ENCODE measurements around the gene SMIM27. TPM values are rescaled to one million over a fixed set of nuclear protein-coding genes. Genes with fewer than 3 reads are reported as not detected.
A peak's percentile ranks its signal among the peaks of the same experiment; 100 is the strongest.

SMIM27 gene
- total and polyA plus RNA-seq, 4 donors, result 5.3 to 13.5 (median 9.9) TPM

DNA sequence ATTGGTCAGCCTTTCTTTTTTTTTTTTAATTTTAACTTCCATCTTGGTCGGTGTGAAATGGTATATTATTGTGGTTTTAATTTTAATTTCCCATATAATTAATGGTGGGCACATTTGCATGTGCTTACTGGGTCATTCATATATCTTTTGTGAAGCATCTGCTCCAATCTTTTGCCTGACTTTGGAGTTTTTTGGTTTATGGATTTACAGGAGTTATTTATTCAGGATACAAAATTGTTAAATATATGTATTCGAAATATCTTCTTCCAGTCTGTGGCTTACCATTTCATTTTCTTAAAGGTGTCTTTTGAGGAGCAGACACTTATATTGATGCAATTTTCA is 25.4 kb upstream of the SMIM27 start:
- TF ChIP-seq, protein P1, sequence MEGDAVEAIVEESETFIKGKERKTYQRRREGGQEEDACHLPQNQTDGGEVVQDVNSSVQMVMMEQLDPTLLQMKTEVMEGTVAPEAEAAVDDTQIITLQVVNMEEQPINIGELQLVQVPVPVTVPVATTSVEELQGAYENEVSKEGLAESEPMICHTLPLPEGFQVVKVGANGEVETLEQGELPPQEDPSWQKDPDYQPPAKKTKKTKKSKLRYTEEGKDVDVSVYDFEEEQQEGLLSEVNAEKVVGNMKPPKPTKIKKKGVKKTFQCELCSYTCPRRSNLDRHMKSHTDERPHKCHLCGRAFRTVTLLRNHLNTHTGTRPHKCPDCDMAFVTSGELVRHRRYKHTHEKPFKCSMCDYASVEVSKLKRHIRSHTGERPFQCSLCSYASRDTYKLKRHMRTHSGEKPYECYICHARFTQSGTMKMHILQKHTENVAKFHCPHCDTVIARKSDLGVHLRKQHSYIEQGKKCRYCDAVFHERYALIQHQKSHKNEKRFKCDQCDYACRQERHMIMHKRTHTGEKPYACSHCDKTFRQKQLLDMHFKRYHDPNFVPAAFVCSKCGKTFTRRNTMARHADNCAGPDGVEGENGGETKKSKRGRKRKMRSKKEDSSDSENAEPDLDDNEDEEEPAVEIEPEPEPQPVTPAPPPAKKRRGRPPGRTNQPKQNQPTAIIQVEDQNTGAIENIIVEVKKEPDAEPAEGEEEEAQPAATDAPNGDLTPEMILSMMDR (IDR thresholded peaks at IDR 0.05; ENCODE audit: control extremely low read depth, extremely low read depth), result no peak
- no peaks in the 10 kb centered on the region for H3K9me3 ChIP-seq (ENCODE audit: control insufficient read depth in 4 of 4, insufficient read depth in 3 of 4, low read length in 3 of 4)
- H3K36me3 ChIP-seq (ENCODE audit: control insufficient read depth in 4 of 4, insufficient read depth in 4 of 4, low read length in 4 of 4), result peaks cover 0 to 1% (median 0%) of the 10 kb centered on the region in 4 donors
- H3K4me1 ChIP-seq (ENCODE audit: control insufficient read depth in 5 of 5, insufficient read depth in 5 of 5, low read length in 5 of 5), result peaks cover 0 to 19% (median 4%) of the 10 kb centered on the region in 5 donors
- no peak for DNase-seq
- H3K27ac ChIP-seq (ENCODE audit: low read depth in 1 of 2, low read length in 1 of 2), result peak overlapping the region; percentile 9 to 92
- no peaks in the 10 kb centered on the region for H3K27me3 ChIP-seq (ENCODE audit: control insufficient read depth in 3 of 3, insufficient read depth in 3 of 3, low read length in 2 of 3)
- peak overlapping the region; percentile 69 for H3K4me3 ChIP-seq
- 12 to 18% methylated on average over 2 of the region's 2 CpGs for WGBS, 2 donors
- H3K9ac ChIP-seq (ENCODE audit: insufficient read depth in 1 of 2, low read length in 2 of 2), result peak overlapping the region; percentile 38 to 96
- ATAC-seq (ENCODE audit: insufficient read depth, low FRiP score), result no peak

DNA sequence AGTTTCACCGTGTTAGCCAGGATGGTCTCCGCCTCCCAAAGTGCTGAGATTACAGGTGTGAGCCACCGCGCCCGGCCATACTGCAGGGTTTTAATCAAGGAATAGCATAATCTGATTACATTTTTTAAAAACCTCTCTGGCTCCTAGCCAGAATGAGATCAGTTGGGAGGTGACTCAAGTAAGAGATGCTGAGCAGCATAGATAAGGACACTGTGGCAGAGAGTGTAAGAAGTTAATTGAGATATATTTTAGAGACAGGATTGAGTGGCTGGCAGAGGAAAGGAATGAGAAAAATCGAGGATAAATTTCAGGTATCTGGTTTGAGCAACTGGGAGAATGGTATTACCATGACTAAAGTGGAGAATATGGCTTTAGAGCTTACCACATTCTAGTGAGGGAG is 18.8 kb upstream of the SMIM27 start:
- Histone ChIP-seq H3K27me3 (ENCODE audit: control insufficient read depth in 3 of 3, insufficient read depth in 3 of 3, low read length in 2 of 3) (no peaks in the 10 kb centered on the region), H3K9ac (ENCODE audit: insufficient read depth in 1 of 2, low read length in 2 of 2) (no peak overlapping the region), H3K4me1 (ENCODE audit: control insufficient read depth in 5 of 5, insufficient read depth in 5 of 5, low read length in 5 of 5) (peaks cover 0 to 2% (median 0%) of the 10 kb centered on the region in 5 donors), H3K27ac (ENCODE audit: low read depth in 1 of 2, low read length in 1 of 2) (no peak overlapping the region), H3K36me3 (ENCODE audit: control insufficient read depth in 4 of 4, insufficient read depth in 4 of 4, low read length in 4 of 4) (no peaks in the 10 kb centered on the region), H3K4me3 (no peak overlapping the region), H3K9me3 (ENCODE audit: control insufficient read depth in 4 of 4, insufficient read depth in 3 of 4, low read length in 3 of 4) (no peaks in the 10 kb centered on the region)
- DNase-seq (no peak), ATAC-seq (ENCODE audit: insufficient read depth, low FRiP score) (no peak)
- TF ChIP-seq, protein P1 (IDR thresholded peaks at IDR 0.05; ENCODE audit: control extremely low read depth, extremely low read depth), result no peak
- 98% methylated on average over 6 of the region's 6 CpGs for WGBS, 2 donors

DNA sequence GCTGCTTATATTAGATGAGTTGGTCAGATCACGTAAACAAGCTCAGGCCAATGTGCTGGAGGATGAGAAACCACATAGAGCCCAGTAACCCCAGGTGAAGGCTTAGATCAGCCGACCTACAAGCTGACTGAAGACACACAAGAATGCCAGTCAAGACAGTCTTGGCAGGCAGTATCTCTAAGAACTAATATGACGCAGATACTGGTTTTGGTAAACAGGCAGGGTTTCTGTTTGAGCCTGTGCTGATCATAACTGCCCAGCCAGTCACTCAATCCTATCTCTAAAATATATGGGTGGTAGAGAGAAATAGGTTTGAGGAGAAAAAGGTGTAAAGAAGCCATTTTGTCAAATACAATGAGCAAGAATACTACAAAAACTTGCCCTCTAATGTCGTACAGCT is 18.3 kb upstream of the SMIM27 start:
- Histone ChIP-seq H3K9me3 (ENCODE audit: control insufficient read depth in 4 of 4, insufficient read depth in 3 of 4, low read length in 3 of 4) (no peaks in the 10 kb centered on the region), H3K36me3 (ENCODE audit: control insufficient read depth in 4 of 4, insufficient read depth in 4 of 4, low read length in 4 of 4) (no peaks in the 10 kb centered on the region), H3K27me3 (ENCODE audit: control insufficient read depth in 3 of 3, insufficient read depth in 3 of 3, low read length in 2 of 3) (no peaks in the 10 kb centered on the region), H3K4me3 (no peak overlapping the region), H3K9ac (ENCODE audit: insufficient read depth in 1 of 2, low read length in 2 of 2) (no peak overlapping the region), H3K27ac (ENCODE audit: low read depth in 1 of 2, low read length in 1 of 2) (no peak overlapping the region), H3K4me1 (ENCODE audit: control insufficient read depth in 5 of 5, insufficient read depth in 5 of 5, low read length in 5 of 5) (peaks cover 0 to 6% (median 0%) of the 10 kb centered on the region in 5 donors)
- ATAC-seq (ENCODE audit: insufficient read depth, low FRiP score) (no peak), DNase-seq (no peak)
- TF ChIP-seq, protein P1 (IDR thresholded peaks at IDR 0.05; ENCODE audit: control extremely low read depth, extremely low read depth), result no peak
- WGBS, 2 donors, result 98 to 99% methylated on average over 4 of the region's 4 CpGs

DNA sequence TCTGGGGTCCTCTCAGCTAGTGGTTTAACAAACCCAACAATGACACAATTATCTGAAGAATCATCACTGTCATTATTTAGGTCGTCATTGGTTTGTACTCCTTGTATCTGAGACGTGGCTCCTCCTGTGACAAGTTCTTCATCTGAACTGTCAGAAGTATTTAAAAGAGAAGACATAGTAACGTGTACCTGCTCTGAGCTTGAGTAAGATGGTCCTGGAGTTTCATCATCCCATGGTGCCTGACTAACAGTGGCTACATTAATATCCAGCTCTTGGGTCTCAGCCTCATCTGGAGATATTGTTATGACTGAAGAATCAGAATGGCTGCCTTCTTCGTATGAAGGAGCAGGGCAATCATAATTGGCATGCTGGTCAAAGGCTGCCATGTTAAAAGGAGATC is 9.1 kb upstream of the SMIM27 start:
- ATAC-seq (ENCODE audit: insufficient read depth, low FRiP score) (no peak), DNase-seq (no peak)
- no peaks in the 10 kb centered on the region for H3K9me3 ChIP-seq (ENCODE audit: control insufficient read depth in 4 of 4, insufficient read depth in 3 of 4, low read length in 3 of 4)
- TF ChIP-seq, protein P1 (IDR thresholded peaks at IDR 0.05; ENCODE audit: control extremely low read depth, extremely low read depth), result no peak
- no peaks in the 10 kb centered on the region for H3K27me3 ChIP-seq (ENCODE audit: control insufficient read depth in 3 of 3, insufficient read depth in 3 of 3, low read length in 2 of 3)
- no peak overlapping the region for H3K9ac ChIP-seq (ENCODE audit: insufficient read depth in 1 of 2, low read length in 2 of 2)
- H3K4me1 ChIP-seq (ENCODE audit: control insufficient read depth in 5 of 5, insufficient read depth in 5 of 5, low read length in 5 of 5), result peaks cover 0 to 6% (median 0%) of the 10 kb centered on the region in 5 donors
- 89 to 94% methylated on average over 4 of the region's 4 CpGs for whole genome bisulfite sequencing, 2 donors
- H3K36me3 ChIP-seq (ENCODE audit: control insufficient read depth in 4 of 4, insufficient read depth in 4 of 4, low read length in 4 of 4), result peaks cover 9 to 18% (median 13%) of the 10 kb centered on the region in 4 donors
- no peak overlapping the region for H3K4me3 ChIP-seq
- no peak overlapping the region for H3K27ac ChIP-seq (ENCODE audit: low read depth in 1 of 2, low read length in 1 of 2)

Data from lung (tissue), 12 donors.